NCI-H526 (cell line): ENCODE measurements around the gene FBXL3.
A peak's percentile ranks its signal among the peaks of the same experiment; 100 is the strongest.
"Not testable (repeated sequence)": the region's sequence is repeated elsewhere in the genome, so short reads cannot be mapped to it uniquely, and the experiment has no call there.

ENCODE experiments used
- DNase-seq, 2 experiments: peaks; one replicate each; lab custom pipeline; 2025; lab: John Stamatoyannopoulos, UW

Gene FBXL3

GRCh38 chr13:76983676-76984075 is 43.3 kb downstream of the FBXL3 start:
- no peak for DNase-seq

- no peak for DNase-seq
Measured at GRCh38 chr13:76982061-76982460, 44.9 kb downstream of the FBXL3 start.

- peak; percentile 54 to 94 for DNase-seq
Measured at GRCh38 chr13:76980075-76980718, 46.8 kb downstream of the FBXL3 start.

- DNase-seq: no peak
Measured at GRCh38 chr13:76976929-76977328, 50.0 kb downstream of the FBXL3 start.

- DNase-seq: no peak
Measured at GRCh38 chr13:76976490-76976889, 50.5 kb downstream of the FBXL3 start.

GRCh38 chr13:76975863-76976262 is 51.1 kb downstream of the FBXL3 start:
- DNase-seq: no peak

GRCh38 chr13:76974618-76974975 is 52.4 kb downstream of the FBXL3 start:
- DNase-seq: no peak

- DNase-seq: no peak
Measured at GRCh38 chr13:76973920-76974617, 52.9 kb downstream of the FBXL3 start.

- DNase-seq: no peak
Measured at GRCh38 chr13:76971851-76972829, 54.8 kb downstream of the FBXL3 start.

- DNase-seq: no peak
Measured at GRCh38 chr13:76971215-76971614, 55.7 kb downstream of the FBXL3 start.

- DNase-seq: no peak
Measured at GRCh38 chr13:76969488-76970365, 57.2 kb downstream of the FBXL3 start.

GRCh38 chr13:76968041-76968440 is 58.9 kb downstream of the FBXL3 start:
- DNase-seq: no peak

- DNase-seq: no peak
Measured at GRCh38 chr13:76967031-76967430, 59.9 kb downstream of the FBXL3 start.

- no peak for DNase-seq
Measured at GRCh38 chr13:76965759-76966421, 61.1 kb downstream of the FBXL3 start.

GRCh38 chr13:76959734-76960133 is 67.2 kb downstream of the FBXL3 start:
- DNase-seq: not testable (repeated sequence)

- DNase-seq: no peak
Measured at GRCh38 chr13:76958841-76959432, 68.0 kb downstream of the FBXL3 start.

GRCh38 chr13:76955661-76956060 is 71.3 kb downstream of the FBXL3 start:
- DNase-seq: no peak
